ENCODE results near the gene ZNF473.

Gene ZNF473

DNA sequence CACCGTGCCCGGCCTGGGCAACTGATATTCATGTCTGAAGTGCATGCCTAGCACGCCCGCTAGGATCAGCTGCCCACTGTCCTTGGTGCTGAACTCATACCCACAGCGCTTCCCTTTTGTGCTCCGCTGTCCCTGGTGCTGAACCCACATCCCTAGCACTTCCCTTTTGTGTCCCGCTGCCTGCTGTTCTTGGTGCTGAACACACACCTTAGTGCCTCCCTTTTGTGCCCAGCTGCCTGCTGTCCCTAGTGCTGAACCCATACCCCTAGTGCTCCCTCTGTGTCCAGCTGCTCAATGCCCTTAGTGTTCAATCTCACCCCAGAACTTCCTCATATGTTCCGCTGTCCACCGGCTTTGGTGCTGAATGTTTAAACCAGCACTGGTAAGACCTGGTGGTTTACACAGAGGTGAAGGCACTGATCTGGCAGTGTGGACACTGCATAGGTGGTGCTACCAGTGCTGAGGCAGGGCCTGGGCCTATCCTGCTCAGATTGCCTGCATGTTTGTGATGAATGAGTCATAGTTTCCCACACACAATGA is 38.6 kb upstream of the ZNF473 start:
- Histone ChIP-seq H3K27me3 (ENCODE audit: insufficient read depth, low read length) (no peaks in the 10 kb centered on the region), H3K9ac (ENCODE audit: low read depth, low read length) (no peak overlapping the region), H3K9me3 (ENCODE audit: insufficient read depth, low read depth, low read length) (no peaks in the 10 kb centered on the region), H3K27ac (ENCODE audit: low read depth, low read length) (no peak overlapping the region), H3K4me1 (ENCODE audit: insufficient read depth, low read length) (no peaks in the 10 kb centered on the region), H3K4me3 (ENCODE audit: low read length) (no peak overlapping the region), H3K36me3 (ENCODE audit: insufficient read depth, low read length) (peaks cover 11% of the 10 kb centered on the region; the same call in 1 of the 2 replicates)
- WGBS: 20% methylated on average over 9 of the region's 9 CpGs

- 96% methylated on average over 5 of the region's 5 CpGs for WGBS
- H3K27ac ChIP-seq (ENCODE audit: low read depth, low read length): no peak overlapping the region
- H3K4me3 ChIP-seq (ENCODE audit: low read length): no peak overlapping the region
- no peaks in the 10 kb centered on the region for H3K9me3 ChIP-seq (ENCODE audit: insufficient read depth, low read depth, low read length)
- no peaks in the 10 kb centered on the region for H3K4me1 ChIP-seq (ENCODE audit: insufficient read depth, low read length)
- no peaks in the 10 kb centered on the region for H3K27me3 ChIP-seq (ENCODE audit: insufficient read depth, low read length)
- H3K9ac ChIP-seq (ENCODE audit: low read depth, low read length): no peak overlapping the region
- peaks cover 16% of the 10 kb centered on the region; the same call in 1 of the 2 replicates for H3K36me3 ChIP-seq (ENCODE audit: insufficient read depth, low read length)
Measured at GRCh38 chr19:49988007-49988406, 37.8 kb upstream of the ZNF473 start.

DNA sequence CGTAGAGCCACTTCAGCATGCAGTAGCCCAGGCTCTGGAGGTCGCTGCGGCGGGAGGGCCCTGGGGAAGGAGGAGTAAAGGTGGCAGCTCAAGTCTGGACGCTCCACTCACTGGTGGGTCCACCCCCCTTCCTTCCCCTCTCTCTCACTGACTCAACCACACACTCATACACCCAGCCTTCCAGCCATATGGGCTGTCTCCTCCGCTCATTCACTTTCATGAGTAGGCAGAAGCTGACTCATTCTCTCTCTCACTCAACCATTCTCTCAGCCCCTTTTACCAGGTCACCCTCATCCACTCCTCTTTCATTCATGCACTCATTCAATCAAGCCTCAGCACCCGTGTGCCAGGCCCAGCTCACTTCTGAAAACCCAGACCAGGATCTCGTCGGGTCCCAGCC is 37.4 kb upstream of the ZNF473 start:
- WGBS: 85% methylated on average over 9 of the region's 9 CpGs

DNA sequence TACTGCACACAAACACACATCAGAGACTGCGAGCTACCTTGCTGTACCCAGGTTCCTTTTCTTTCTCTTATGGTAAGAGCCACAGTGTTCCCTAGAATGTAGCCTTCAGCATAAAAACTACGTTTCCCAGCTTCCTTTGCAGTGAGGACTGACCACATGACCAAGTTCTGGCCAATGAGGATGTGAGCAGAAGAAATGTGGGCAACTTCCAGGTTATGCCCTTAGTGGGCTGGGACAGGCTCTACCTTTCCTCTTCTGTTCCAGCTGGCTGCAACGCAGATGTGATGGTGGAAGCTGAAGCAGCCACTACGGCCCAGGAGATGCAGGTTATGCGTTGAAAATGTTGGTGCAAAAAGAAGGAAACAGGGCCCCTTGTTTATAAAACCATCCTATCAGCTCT is 28.1 kb upstream of the ZNF473 start:
- H3K4me1 ChIP-seq (ENCODE audit: insufficient read depth, low read length): no peaks in the 10 kb centered on the region
- no peaks in the 10 kb centered on the region for H3K9me3 ChIP-seq (ENCODE audit: insufficient read depth, low read depth, low read length)
- 90% methylated on average over 5 of the region's 5 CpGs for WGBS
- no peak overlapping the region for H3K9ac ChIP-seq (ENCODE audit: low read depth, low read length)
- H3K4me3 ChIP-seq (ENCODE audit: low read length): no peak overlapping the region
- H3K27ac ChIP-seq (ENCODE audit: low read depth, low read length): no peak overlapping the region
- no peaks in the 10 kb centered on the region for H3K27me3 ChIP-seq (ENCODE audit: insufficient read depth, low read length)
- H3K36me3 ChIP-seq (ENCODE audit: insufficient read depth, low read length): peaks cover 24% of the 10 kb centered on the region

More for the DNA sequence above, 37.4 kb upstream of the ZNF473 start:
- no peak overlapping the region for H3K4me3 ChIP-seq (ENCODE audit: low read length)
- no peaks in the 10 kb centered on the region for H3K9me3 ChIP-seq (ENCODE audit: insufficient read depth, low read depth, low read length)
- no peak overlapping the region for H3K27ac ChIP-seq (ENCODE audit: low read depth, low read length)
- peaks cover 16% of the 10 kb centered on the region; the same call in 1 of the 2 replicates for H3K36me3 ChIP-seq (ENCODE audit: insufficient read depth, low read length)
- no peaks in the 10 kb centered on the region for H3K4me1 ChIP-seq (ENCODE audit: insufficient read depth, low read length)
- no peaks in the 10 kb centered on the region for H3K27me3 ChIP-seq (ENCODE audit: insufficient read depth, low read length)
- no peak overlapping the region for H3K9ac ChIP-seq (ENCODE audit: low read depth, low read length)

DNA sequence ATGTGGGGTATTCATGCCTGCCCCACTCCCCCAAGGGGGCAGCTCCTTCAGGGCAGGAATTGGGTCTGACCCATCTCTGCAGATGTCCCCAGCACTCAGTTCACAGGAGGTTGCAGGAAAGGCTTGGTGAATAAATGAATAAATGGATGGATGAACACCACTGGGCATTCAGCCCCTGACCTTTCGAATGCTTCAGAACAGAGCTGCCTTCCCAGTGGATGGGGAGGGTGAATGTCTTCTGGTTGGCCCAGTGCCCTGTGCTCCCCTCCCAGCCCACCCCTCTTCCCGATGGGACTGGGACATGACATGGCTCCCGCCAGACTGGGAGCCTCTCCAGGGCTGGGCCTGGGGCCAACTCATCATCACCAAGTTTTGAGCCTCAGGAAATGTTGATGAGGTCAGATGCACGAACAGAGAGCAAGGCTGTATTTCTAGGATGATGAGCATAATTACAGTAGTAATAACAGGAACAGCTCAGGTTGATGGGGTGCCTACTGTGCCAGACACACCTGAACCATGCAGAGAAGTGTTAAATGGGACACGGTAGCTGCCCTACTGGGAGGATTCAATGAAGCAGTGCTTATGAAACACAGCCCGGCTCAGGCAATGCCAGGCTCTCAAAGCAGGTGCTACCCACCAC is 26.3 kb upstream of the ZNF473 start:
- 92% methylated on average over 6 of the region's 6 CpGs for WGBS
- peaks cover 29% of the 10 kb centered on the region for H3K36me3 ChIP-seq (ENCODE audit: insufficient read depth, low read length)
- H3K9me3 ChIP-seq (ENCODE audit: insufficient read depth, low read depth, low read length): no peaks in the 10 kb centered on the region
- H3K27me3 ChIP-seq (ENCODE audit: insufficient read depth, low read length): no peaks in the 10 kb centered on the region
- H3K27ac ChIP-seq (ENCODE audit: low read depth, low read length): no peak overlapping the region
- no peak overlapping the region for H3K9ac ChIP-seq (ENCODE audit: low read depth, low read length)
- no peak overlapping the region for H3K4me3 ChIP-seq (ENCODE audit: low read length)
- H3K4me1 ChIP-seq (ENCODE audit: insufficient read depth, low read length): no peaks in the 10 kb centered on the region

DNA sequence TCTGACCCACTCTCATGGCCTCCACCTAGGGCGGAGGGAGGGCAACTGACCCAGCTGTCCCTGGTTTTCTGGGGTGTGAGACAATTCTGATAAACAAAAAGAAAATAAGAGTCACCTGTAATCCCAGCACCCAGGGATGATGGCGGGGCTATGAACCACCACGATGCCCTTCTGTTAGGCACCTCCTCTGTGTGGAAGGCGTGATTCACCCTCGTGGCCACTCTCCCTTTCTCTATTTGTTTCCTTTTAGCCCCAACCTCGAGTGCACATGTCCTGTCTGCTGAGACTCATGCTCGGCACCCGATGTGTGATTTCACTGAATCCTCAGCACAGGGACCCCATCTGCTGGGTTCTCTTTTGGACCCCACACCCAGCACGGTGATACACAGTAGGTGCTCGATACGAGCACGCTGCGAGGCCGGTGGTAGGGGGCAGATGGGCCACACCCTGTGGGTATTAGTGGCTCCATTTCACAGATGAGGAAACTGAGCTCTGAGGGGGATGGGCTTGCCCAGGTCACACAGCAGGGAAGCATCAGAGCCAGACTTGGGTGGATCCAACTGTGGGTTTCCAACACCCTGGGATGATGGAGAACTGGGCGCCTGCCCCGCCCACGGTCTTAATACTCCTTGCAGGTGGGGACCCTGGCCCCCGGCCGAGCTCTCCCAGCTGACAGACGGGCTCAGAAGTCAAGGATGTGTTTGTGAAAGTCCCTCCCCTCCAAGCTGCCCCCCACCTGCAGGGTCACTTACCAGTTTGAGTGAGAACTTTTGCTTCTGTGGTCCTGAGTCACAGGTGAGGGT is 25.6 kb upstream of the ZNF473 start:
- Histone ChIP-seq H3K4me1 (ENCODE audit: insufficient read depth, low read length) (no peaks in the 10 kb centered on the region), H3K36me3 (ENCODE audit: insufficient read depth, low read length) (peaks cover 27% of the 10 kb centered on the region), H3K27me3 (ENCODE audit: insufficient read depth, low read length) (no peaks in the 10 kb centered on the region), H3K9ac (ENCODE audit: low read depth, low read length) (no peak overlapping the region), H3K9me3 (ENCODE audit: insufficient read depth, low read depth, low read length) (no peaks in the 10 kb centered on the region), H3K27ac (ENCODE audit: low read depth, low read length) (no peak overlapping the region), H3K4me3 (ENCODE audit: low read length) (no peak overlapping the region)
- 95% methylated on average over 20 of the region's 20 CpGs for WGBS

DNA sequence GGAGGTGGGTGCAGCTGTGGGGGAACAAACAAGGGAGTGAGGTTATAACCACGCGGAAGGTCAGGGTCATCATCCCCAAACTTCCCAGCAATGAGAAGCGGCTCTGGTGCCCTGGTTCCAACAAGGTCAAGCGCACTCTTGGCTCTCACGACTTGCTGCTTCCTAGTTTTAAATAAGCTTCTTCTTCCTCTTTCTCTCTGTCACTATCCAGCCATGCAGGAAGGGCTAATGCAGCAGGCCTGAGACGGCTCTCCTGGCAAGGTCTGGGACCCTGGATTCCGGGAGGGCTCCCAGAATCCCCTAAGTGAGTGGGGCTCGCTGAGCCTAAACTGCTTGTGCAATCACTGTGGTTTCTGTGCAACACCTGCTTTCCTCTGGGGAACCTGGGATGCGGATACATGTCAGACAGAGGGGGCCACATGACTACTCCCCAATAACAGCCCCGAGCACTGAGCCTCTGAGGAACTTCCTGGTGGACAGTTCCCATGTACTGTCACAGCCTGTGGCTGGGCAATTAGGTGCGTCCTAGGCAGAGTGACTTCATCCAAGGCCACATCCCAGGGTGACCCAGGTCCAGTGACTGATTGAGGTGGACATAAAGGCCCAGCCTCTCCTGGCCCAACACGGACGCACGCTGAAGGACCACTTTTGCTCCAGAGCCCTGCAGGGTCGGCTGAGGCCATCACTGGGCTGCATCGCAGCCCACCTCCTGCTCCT is 24.8 kb upstream of the ZNF473 start:
- Histone ChIP-seq H3K4me1 (ENCODE audit: insufficient read depth, low read length) (no peaks in the 10 kb centered on the region), H3K36me3 (ENCODE audit: insufficient read depth, low read length) (peaks cover 31% of the 10 kb centered on the region), H3K4me3 (ENCODE audit: low read length) (no peak overlapping the region), H3K27ac (ENCODE audit: low read depth, low read length) (no peak overlapping the region), H3K9me3 (ENCODE audit: insufficient read depth, low read depth, low read length) (no peaks in the 10 kb centered on the region), H3K9ac (ENCODE audit: low read depth, low read length) (no peak overlapping the region), H3K27me3 (ENCODE audit: insufficient read depth, low read length) (no peaks in the 10 kb centered on the region)
- 96% methylated on average over 16 of the region's 16 CpGs for WGBS

GRCh38 chr19:50001775-50002174 is 24.0 kb upstream of the ZNF473 start:
- peaks cover 34% of the 10 kb centered on the region for H3K36me3 ChIP-seq (ENCODE audit: insufficient read depth, low read length)
- no peak overlapping the region for H3K27ac ChIP-seq (ENCODE audit: low read depth, low read length)
- 93% methylated on average over 8 of the region's 8 CpGs for WGBS
- H3K4me1 ChIP-seq (ENCODE audit: insufficient read depth, low read length): no peaks in the 10 kb centered on the region
- no peaks in the 10 kb centered on the region for H3K27me3 ChIP-seq (ENCODE audit: insufficient read depth, low read length)
- H3K4me3 ChIP-seq (ENCODE audit: low read length): no peak overlapping the region
- no peaks in the 10 kb centered on the region for H3K9me3 ChIP-seq (ENCODE audit: insufficient read depth, low read depth, low read length)
- no peak overlapping the region for H3K9ac ChIP-seq (ENCODE audit: low read depth, low read length)

DNA sequence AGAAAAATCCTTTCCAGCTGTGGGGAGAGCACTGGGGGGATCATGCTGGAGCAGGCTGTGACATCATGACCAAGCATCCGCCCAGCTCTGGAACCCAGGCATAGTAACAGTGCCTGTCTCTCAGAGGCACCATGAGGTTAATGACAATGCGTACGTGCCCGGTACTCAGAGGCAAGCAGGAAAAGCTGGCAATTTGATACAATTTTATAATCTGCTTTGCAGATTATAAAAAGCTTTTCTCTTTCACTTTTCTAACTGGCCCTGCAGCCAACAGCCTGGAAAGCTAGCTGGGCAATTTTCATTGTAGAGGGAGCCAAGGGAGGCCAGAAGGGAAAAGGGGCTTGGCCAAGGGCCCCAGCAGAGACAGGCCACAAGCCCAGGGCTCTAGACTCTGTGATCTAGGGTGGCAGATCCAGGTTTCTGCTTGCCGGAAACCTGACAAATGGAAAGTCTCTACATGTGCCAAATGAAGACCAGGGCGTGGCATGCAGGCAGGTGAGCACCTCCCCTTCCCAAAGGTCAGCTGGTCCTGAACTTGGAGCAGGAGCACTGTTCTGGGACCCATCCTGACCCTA is 23.3 kb upstream of the ZNF473 start:
- Histone ChIP-seq H3K27ac (ENCODE audit: low read depth, low read length) (no peak overlapping the region), H3K9me3 (ENCODE audit: insufficient read depth, low read depth, low read length) (no peaks in the 10 kb centered on the region), H3K27me3 (ENCODE audit: insufficient read depth, low read length) (no peaks in the 10 kb centered on the region), H3K36me3 (ENCODE audit: insufficient read depth, low read length) (peaks cover 41% of the 10 kb centered on the region), H3K9ac (ENCODE audit: low read depth, low read length) (no peak overlapping the region), H3K4me1 (ENCODE audit: insufficient read depth, low read length) (no peaks in the 10 kb centered on the region), H3K4me3 (ENCODE audit: low read length) (no peak overlapping the region)
- 93% methylated on average over 6 of the region's 6 CpGs for whole genome bisulfite sequencing

- Histone ChIP-seq H3K4me1 (ENCODE audit: insufficient read depth, low read length) (no peaks in the 10 kb centered on the region), H3K9ac (ENCODE audit: low read depth, low read length) (no peak overlapping the region), H3K27ac (ENCODE audit: low read depth, low read length) (no peak overlapping the region), H3K36me3 (ENCODE audit: insufficient read depth, low read length) (peaks cover 49% of the 10 kb centered on the region), H3K27me3 (ENCODE audit: insufficient read depth, low read length) (no peaks in the 10 kb centered on the region), H3K4me3 (ENCODE audit: low read length) (no peak overlapping the region), H3K9me3 (ENCODE audit: insufficient read depth, low read depth, low read length) (no peaks in the 10 kb centered on the region)
- 95% methylated on average over 17 of the region's 17 CpGs for WGBS
Measured at GRCh38 chr19:50003254-50003788, 22.5 kb upstream of the ZNF473 start.

Data from HUES64 (cell line).